B cell (primary cell): ENCODE results near the gene CDK6. TPM values are rescaled to one million over a fixed set of nuclear protein-coding genes. Genes with fewer than 3 reads are reported as not detected.

ENCODE experiments used
- ATAC-seq: fragments of 200-7000 bp; cut with Tn5 transposase; one replicate; pipeline ENCODE4 v1.10.0; 2021; ENCODE audit warnings: low read depth, mild to moderate bottlenecking, moderate number of reproducible peaks, moderate library complexity
- CTCF ChIA-PET: fragments of 350-600 bp; sonication (Branson Sonifier 250); formaldehyde crosslinking; loops from one replicate; lab custom pipeline; 2021; ENCODE audit warnings: antibody characterized with exemption, inconsistent platforms; lab: Charles Lee
- POLR2A ChIA-PET: fragments of 350-600 bp; sonication (Branson Sonifier 250); formaldehyde crosslinking; loops from one replicate; lab custom pipeline; 2021; ENCODE audit warnings: antibody characterized with exemption; lab: Charles Lee
- DNase-seq: peaks from one replicate; pipeline ENCODE4 v3.0.0; 2013
- H2AFZ ChIP-seq: 2 replicates; pipeline ENCODE4 v1.6.1; 2012; ENCODE audit warnings: mild to moderate bottlenecking, low read depth, low read length; ENCODE audit not compliant: insufficient read depth, poor library complexity, severe bottlenecking
- H3K27ac ChIP-seq, 2 donors: 1 replicate in 1 of 2; 2 replicates in 1 of 2; pipeline ENCODE4 v1.5.1; 2012 to 2013; ENCODE audit warnings: low read length in 2 of 2, mild to moderate bottlenecking in 2 of 2, moderate library complexity in 1 of 2
- H3K27me3 ChIP-seq, 4 experiments: fragments of 200-600 bp in 1 of 4; sonication (generic) in 1 of 4; replicated peaks in 1 of 4; 1 replicate in 2 of 4; 2 replicates in 2 of 4; pipeline versions ENCODE4 v1.6.1 to v1.7.0; 2013 to 2016; ENCODE audit warnings: low read length in 3 of 4, mild to moderate bottlenecking in 2 of 4, mixed read lengths in 1 of 4, moderate library complexity in 1 of 4; ENCODE audit not compliant: insufficient read depth in 4 of 4, control insufficient read depth in 3 of 4; ENCODE audit errors: control extremely low read depth in 1 of 4
- H3K36me3 ChIP-seq, 2 experiments: replicated peaks in 1 of 2; 1 replicate in 1 of 2; 2 replicates in 1 of 2; pipeline versions ENCODE4 v1.6.1 to v1.7.1; 2013; ENCODE audit warnings: low read length in 1 of 2; ENCODE audit not compliant: insufficient read depth in 2 of 2, control insufficient read depth in 1 of 2; ENCODE audit errors: control extremely low read depth in 1 of 2, extremely low read depth in 1 of 2
- H3K4me1 ChIP-seq, 2 donors: fragments of 200-600 bp in 1 of 2; sonication (generic) in 1 of 2; 1 replicate in 1 of 2; 2 replicates in 1 of 2; pipeline versions ENCODE4 v1.5.1 to v1.6.1; 2013 to 2017; ENCODE audit warnings: low read length in 2 of 2; ENCODE audit not compliant: control insufficient read depth in 2 of 2, insufficient read depth in 2 of 2
- H3K4me2 ChIP-seq: replicated peaks from 2 replicates; pipeline ENCODE3; 2012; ENCODE audit warnings: mild to moderate bottlenecking, low read depth, low read length; ENCODE audit not compliant: poor library complexity, severe bottlenecking
- H3K4me3 ChIP-seq, 5 experiments: fragments of 200-600 bp in 1 of 5; sonication (generic) in 1 of 5; 1 replicate in 3 of 5; 2 replicates in 2 of 5; pipeline versions ENCODE4 v1.5.1 to v1.7.0; 2011 to 2016; ENCODE audit warnings: low read length in 4 of 5, mild to moderate bottlenecking in 4 of 5, low read depth in 2 of 5, control low read depth in 1 of 5, moderate library complexity in 1 of 5; ENCODE audit not compliant: insufficient read depth in 1 of 5; ENCODE audit errors: control extremely low read depth in 1 of 5, extremely low read depth in 1 of 5
- H3K79me2 ChIP-seq: fragments of 200-600 bp; sonication (generic); one replicate; pipeline ENCODE4 v1.6.0; 2016; ENCODE audit warnings: low read length; ENCODE audit not compliant: control insufficient read depth, insufficient read depth
- H3K9ac ChIP-seq: fragments of 200-600 bp; sonication (generic); 2 replicates; pipeline ENCODE4 v1.6.1; 2017; ENCODE audit warnings: mild to moderate bottlenecking, low read length, moderate library complexity
- H3K9me3 ChIP-seq, 3 donors: one replicate each; pipeline versions ENCODE4 v1.6.1 to v1.7.1; 2013; ENCODE audit warnings: low read length in 2 of 3; ENCODE audit not compliant: control insufficient read depth in 2 of 3, insufficient read depth in 1 of 3; ENCODE audit errors: control extremely low read depth in 1 of 3
- H4K20me1 ChIP-seq: 2 replicates; pipeline ENCODE4 v1.6.0; 2012; ENCODE audit warnings: mild to moderate bottlenecking, low read length; ENCODE audit not compliant: insufficient read depth, control insufficient read depth, poor library complexity, severe bottlenecking
- H3K27ac Mint-ChIP-seq: one replicate; pipeline ENCODE4 v1.8.0; 2021; ENCODE audit warnings: mixed read lengths
- H3K27me3 Mint-ChIP-seq: one replicate; pipeline ENCODE4 v1.8.0; 2021; ENCODE audit warnings: mixed read lengths
- H3K4me1 Mint-ChIP-seq: one replicate; pipeline ENCODE4 v1.8.0; 2021; ENCODE audit warnings: mixed read lengths
- H3K4me3 Mint-ChIP-seq: one replicate; pipeline ENCODE4 v1.8.0; 2021; ENCODE audit warnings: mixed read lengths
- H3K9me3 Mint-ChIP-seq: one replicate; pipeline ENCODE4 v1.8.0; 2022; ENCODE audit warnings: mixed read lengths; ENCODE audit not compliant: insufficient read depth
- CTCF ChIP-seq: fragments of 200-600 bp; IDR thresholded peaks from one replicate; pipeline ENCODE4 v1.8.0; 2022; ENCODE audit warnings: antibody characterized with exemption, mild to moderate bottlenecking
- EZH2 ChIP-seq: IDR thresholded peaks from 2 replicates; pipeline ENCODE4 v1.6.1; 2012; ENCODE audit warnings: borderline replicate concordance, low read depth, mild to moderate bottlenecking, moderate library complexity, low read length; ENCODE audit not compliant: insufficient read depth, poor library complexity, severe bottlenecking
- WGBS: methylation state at CpG from one replicate; pipeline ENCODE4 v1.1.5; 2013; ENCODE audit warnings: missing lambda C conversion rate; ENCODE audit not compliant: insufficient coverage; 5-methylcytosine and 5-hydroxymethylcytosine counted together
- intact Hi-C: fragments of 100-400 bp; cut with micrococcal nuclease; formaldehyde crosslinking; loops from one replicate; pipeline ENCODE4 v1.10.0; 2022
- polyA plus RNA-seq: library from polyadenylated mRNA; depleted of rRNA; stranded (reverse); fragments of >200 nt; gene quantifications from 2 replicates; pipeline ENCODE4 v1.2.3, GENCODE V29; 2012
- total RNA-seq, 2 donors: library from RNA; stranded (reverse); fragments of 120-200 nt in 1 of 2; gene quantifications; 1 replicate in 1 of 2; 2 replicates in 1 of 2; pipeline versions ENCODE4 v1.2.3 to v1.2.4, GENCODE V29; 2013 to 2022

CDK6 gene
- total and polyA plus RNA-seq, 2 donors (not counting 1 experiment from before 2014, with no cell fraction given), result 3.0 to 14.6 TPM

- H3K9ac ChIP-seq, result no peak overlapping the region
- POLR2A ChIA-PET, result no interaction called here
- no peaks in the 10 kb centered on the region for H3K27me3 Mint-ChIP-seq
- ATAC-seq, result no peak
- H3K9me3 Mint-ChIP-seq, result peaks cover 2% of the 10 kb centered on the region
- CTCF ChIA-PET, result interaction anchor here (0.8 to 1.0 kb wide), 2 partner anchors 94 to 117 kb away, joined by 3 read pairs; no protein-coding TSS in a partner anchor
- H3K4me1 Mint-ChIP-seq, result peaks cover 25% of the 10 kb centered on the region
- H3K79me2 ChIP-seq, result no peaks in the 10 kb centered on the region
- no peak overlapping the region for H3K27ac ChIP-seq
- H3K27ac Mint-ChIP-seq, result no peak overlapping the region
- no peak overlapping the region for H2AFZ ChIP-seq
- no CpG with 5 or more reads among the region's 2 CpGs for WGBS
- no peak for DNase-seq
- TF ChIP-seq EZH2 (no peak), CTCF (no peak)
- intact Hi-C loops, result no loop called here
- H3K9me3 ChIP-seq, result no peaks in the 10 kb centered on the region
- H3K4me3 Mint-ChIP-seq, result no peak overlapping the region
- peaks cover 0 to 2% of the 10 kb centered on the region in 2 experiments for H3K36me3 ChIP-seq
- no peak overlapping the region for H3K4me2 ChIP-seq
- peaks cover 13 to 16% of the 10 kb centered on the region in 2 donors for H3K4me1 ChIP-seq
- H4K20me1 ChIP-seq, result no peaks in the 10 kb centered on the region
- H3K27me3 ChIP-seq, result no peaks in the 10 kb centered on the region
- no peak overlapping the region for H3K4me3 ChIP-seq
Observed at GRCh38 chr7:92715963-92716362, 120.4 kb downstream of the CDK6 start.

GRCh38 chr7:92714767-92715166 is 121.6 kb downstream of the CDK6 start:
- CTCF ChIA-PET, result no interaction called here
- no peaks in the 10 kb centered on the region for H3K27me3 Mint-ChIP-seq

More at GRCh38 chr7:92714767-92715166, 121.6 kb downstream of the CDK6 start:
- ATAC-seq (no peak), DNase-seq (no peak)
- Histone ChIP-seq H4K20me1 (no peaks in the 10 kb centered on the region), H3K4me3 (no peak overlapping the region), H3K9me3 (no peaks in the 10 kb centered on the region), H3K9ac (no peak overlapping the region), H3K27ac (no peak overlapping the region), H3K79me2 (no peaks in the 10 kb centered on the region), H3K27me3 (no peaks in the 10 kb centered on the region), H2AFZ (no peak overlapping the region), H3K4me2 (no peak overlapping the region), H3K36me3 (peaks cover 0 to 2% of the 10 kb centered on the region in 2 experiments), H3K4me1 (peaks cover 13 to 16% of the 10 kb centered on the region in 2 donors)
- peaks cover 19% of the 10 kb centered on the region for H3K4me1 Mint-ChIP-seq
- intact Hi-C loops, result no loop called here
- no peak overlapping the region for H3K4me3 Mint-ChIP-seq
- peaks cover 2% of the 10 kb centered on the region for H3K9me3 Mint-ChIP-seq
- POLR2A ChIA-PET, result no interaction called here
- no peak overlapping the region for H3K27ac Mint-ChIP-seq
- WGBS, result 83% methylated on average over 1 of the region's 3 CpGs
- TF ChIP-seq CTCF (no peak), EZH2 (no peak)
